GM18507 (cell line): ENCODE results near the gene LECT2.

Source experiments
- DNase-seq: peaks from one replicate; pipeline ENCODE4 v3.0.0; 2011; ENCODE audit warnings: low read depth; ENCODE audit not compliant: insufficient read length; ENCODE audit errors: extremely low spot score
- FAIRE-seq: peaks from 2 replicates; lab custom pipeline; 2011; peaks lifted over from hg19 to GRCh38; lab: Jason Lieb, UNC

The LECT2 gene

GRCh38 chr5:135944967-135945560 lies 9.7 kb downstream of the LECT2 start:
- DNase-seq (peak; percentile 7), FAIRE-seq (peak; percentile 85)

DNA sequence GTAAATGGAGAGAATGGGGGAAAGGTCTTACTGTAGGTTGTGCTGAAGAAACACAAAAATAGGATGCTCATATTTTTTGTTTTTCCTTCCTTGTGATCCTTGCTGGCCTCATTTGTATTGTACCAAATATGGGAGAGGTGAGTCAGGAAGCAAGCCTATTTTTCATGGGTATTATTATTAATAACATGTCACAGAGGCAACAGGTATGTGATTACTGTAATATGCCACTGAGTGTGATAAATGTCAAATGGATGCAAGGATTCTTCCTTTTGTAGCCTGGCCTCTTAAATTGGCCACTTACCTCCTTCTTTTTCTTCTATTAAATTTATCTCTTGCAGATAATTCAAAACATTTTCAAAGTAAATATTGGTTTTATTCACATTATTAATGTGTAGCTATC lies 10.2 kb downstream of the LECT2 start:
- FAIRE-seq (no peak), DNase-seq (no peak)

DNA sequence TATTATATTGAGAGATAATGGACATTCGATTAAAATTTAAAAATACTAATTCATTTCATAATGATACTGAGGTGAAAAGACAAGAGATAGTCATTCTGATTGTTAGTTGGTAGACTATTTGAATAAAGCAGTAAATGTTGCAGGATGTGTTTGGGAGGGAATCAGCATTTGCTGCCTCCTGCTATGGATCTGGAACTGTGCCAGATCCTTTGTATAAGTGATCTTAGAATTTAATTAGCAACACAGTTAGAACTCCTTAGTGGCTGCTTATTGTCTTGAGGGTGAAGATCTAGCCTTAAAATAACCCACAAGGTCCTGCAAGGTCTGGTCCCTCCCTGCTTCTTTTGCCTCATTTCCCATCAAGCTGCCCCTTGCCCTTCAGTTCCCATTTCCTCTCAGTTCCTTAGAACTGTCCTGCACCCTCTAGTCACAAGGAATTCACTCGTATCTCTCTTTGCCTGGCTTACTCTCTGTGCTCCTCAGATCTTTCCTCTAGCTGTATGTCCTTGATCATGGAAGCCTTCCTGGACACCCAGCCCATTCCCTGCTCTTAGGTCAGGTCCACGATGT lies 12.5 kb downstream of the LECT2 start:
- FAIRE-seq (no peak), DNase-seq (no peak)

DNA sequence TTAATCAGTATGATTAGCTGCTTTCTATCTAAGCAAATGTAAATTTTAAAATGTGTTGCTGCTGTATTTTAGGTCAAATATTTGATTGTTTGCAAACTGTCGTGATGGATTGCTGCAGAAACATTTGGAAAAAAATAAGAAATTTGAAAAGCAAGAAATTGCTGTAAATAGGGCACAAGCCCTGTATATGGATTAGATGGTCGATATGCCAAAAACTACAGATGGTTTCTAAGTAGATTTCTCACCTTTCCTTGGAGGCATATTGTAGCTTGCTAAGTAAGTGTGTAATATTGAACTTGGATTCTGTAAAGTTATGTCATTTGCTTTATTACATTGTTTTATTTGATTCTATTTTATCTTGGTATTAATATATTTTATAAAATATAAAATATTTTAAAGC lies 13.1 kb downstream of the LECT2 start:
- FAIRE-seq (no peak), DNase-seq (no peak)

DNA sequence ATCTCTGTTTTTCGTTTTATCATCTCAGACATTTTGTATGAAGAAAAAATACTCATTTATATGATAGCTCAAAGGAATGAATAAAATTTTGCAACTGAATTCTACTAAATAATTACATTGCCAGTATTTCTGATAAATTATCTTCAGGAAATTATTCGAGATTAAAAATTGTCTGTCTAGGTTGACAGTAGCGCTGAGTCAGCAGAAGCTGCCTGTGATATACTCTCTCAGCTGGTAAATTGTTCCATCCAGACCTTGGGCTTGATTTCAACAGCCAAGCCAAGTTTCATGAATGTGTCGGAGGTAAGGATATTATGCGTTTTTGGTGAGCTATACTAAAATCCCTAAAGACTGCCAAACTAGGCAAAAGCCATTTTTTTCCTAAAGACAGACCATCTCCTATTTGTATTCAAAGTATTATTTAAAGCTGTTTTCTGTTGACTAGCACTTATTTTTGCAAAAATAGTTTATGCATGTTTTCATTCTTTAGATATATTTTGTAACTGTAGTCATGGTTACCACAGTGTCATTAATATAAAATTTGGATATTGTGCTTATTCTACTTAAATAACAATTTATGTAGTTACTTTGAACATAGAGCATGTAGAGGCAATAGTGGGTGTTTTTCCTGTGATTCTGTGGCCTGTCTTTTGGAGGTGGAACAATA lies 17.4 kb downstream of the LECT2 start:
- no peak for DNase-seq
- FAIRE-seq, result no peak

DNA sequence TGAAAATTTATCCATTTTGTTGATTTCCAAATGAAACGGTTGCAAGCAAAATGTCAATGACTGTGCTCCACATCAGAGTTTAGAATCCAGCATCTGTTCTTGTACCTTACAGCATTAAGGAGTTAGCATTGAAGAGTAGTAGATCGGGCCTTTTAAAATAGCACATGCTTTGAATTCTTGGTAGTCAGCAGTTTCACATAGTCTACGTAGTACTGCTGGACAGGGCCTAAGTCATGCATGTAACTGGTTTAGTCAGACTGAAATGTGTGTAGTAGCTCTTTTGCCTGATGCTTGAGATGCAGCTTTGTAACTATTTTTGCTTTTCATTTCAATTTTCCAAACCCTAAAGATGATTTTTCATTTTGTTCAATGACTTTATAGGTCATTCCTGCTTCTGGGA lies 19.8 kb downstream of the LECT2 start:
- DNase-seq, result no peak
- no peak for FAIRE-seq

- no peak for DNase-seq
Observed at GRCh38 chr5:135930949-135931295, 23.9 kb downstream of the LECT2 start.

GRCh38 chr5:135930029-135930948 lies 24.5 kb downstream of the LECT2 start:
- FAIRE-seq (no peak), DNase-seq (no peak)

More at GRCh38 chr5:135930949-135931295, 23.9 kb downstream of the LECT2 start:
- FAIRE-seq, result no peak

DNA sequence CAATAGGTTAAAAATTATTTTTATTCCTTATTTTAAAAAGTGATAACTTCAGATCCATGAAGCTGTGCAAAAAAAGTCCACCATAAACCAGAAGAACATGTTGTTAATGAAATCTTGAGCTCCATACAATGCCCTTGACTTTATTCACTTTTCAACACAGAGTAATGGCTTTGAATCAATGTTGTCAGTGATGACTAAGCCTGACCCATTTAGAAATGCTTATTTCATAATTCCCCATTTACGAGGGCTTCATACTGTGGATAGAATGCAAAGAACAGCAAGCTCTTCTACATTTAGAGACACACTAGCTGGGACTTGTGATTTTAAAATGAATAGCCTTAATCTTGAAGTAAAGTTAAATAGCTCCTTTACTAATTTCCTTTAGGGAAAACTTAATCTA lies 33.4 kb downstream of the LECT2 start:
- FAIRE-seq (no peak), DNase-seq (no peak)

- DNase-seq, result no peak
- FAIRE-seq, result no peak
Observed at GRCh38 chr5:135920199-135920598, 34.6 kb downstream of the LECT2 start.

DNA sequence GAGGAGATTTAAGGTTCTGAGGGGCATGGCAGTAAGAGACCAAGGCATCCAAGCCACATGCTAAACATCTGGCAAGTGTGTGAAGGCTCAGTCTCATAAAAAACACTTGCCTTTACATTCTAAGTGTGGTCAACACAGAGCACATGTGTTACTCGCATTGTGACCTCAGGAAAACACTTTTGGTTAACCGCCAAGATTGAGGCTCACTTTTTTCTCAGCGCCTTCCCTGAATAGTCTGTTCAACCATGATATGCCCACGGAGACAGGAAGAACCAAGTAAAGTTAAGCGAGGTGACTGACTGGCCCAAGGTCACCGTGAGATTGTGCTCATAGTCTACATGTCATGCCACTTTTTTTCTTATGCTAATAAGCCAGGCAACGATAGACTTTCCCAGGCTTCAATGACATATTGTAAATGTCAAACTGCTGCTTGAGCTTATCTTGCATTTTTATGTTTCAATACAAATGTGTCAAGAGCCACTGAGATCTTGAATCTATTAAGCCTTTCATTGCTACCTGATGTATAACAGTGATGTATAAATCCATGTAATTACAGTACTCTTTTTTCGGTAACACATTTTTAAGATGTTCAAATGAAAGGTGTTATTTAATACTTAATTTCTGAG lies 38.0 kb downstream of the LECT2 start:
- FAIRE-seq, result no peak
- DNase-seq, result no peak

DNA sequence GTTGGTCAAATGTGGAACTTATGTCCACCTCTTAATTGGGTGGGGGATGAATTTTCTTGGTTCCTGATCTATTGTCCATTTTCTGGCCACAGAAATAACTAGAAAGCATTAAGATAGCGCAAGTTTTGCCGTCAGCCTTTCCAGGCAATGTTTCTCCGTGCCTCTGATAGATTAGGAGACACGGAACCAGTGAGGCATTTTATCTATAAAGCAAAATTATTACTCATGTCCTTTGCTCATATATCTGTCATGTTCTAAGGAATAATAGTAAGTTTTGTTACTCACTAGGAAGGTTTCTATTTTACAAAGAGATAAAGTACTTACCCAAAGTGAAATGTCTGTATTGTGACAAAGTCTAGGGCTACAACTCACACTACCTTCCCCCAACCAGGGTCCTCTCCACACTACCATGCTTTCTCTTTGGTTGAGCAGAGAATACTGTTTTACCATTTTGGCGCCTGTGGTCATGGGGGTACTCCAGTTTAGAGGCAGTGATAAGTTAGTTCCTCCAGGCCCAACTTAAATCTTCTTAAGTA lies 39.2 kb downstream of the LECT2 start:
- FAIRE-seq (no peak), DNase-seq (no peak)

- no peak for DNase-seq
- FAIRE-seq, result no peak
Observed at GRCh38 chr5:135913713-135914626, 40.8 kb downstream of the LECT2 start.

DNA sequence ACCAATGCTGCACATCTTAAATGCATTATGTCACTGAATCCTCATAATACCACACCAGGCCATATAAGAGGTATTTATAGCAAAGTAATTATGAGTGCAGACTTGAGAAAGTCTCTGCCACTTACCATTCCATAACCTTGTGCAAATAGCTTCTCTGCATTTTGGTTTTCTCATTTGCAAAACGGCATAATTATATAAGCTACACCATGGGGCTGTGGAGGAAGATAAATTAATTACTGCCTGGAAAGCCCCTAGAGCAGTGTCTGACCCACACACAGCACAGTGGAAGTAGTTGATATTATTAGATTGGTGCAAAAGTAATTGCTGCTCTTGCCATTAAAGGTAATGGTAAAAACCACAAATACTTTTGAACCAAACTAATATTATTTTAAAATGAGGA lies 49.6 kb downstream of the LECT2 start:
- no peak for DNase-seq

GRCh38 chr5:135901633-135902032 lies 53.1 kb downstream of the LECT2 start:
- FAIRE-seq (no peak), DNase-seq (no peak)

More for the DNA sequence above, 49.6 kb downstream of the LECT2 start:
- FAIRE-seq, result no peak

DNA sequence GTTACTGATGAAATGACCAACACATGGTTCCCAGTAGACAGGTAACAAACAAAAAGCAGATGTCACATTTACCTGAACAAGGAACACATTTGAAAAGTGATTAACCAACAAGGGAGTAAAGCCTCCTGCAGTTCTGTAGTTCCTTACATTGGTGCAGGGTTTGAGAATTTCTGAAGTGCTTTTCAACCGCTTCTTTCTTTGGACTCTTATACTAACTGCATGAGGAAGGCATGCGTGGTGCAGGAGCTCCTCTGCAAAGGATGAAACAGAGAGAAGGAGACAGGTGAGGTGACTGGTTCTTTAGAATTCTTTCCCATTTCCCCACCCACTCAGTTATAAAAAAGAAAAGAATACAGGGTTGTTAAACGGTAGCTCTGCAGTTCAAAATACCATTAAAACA lies 54.5 kb downstream of the LECT2 start:
- DNase-seq, result no peak
- no peak for FAIRE-seq

DNA sequence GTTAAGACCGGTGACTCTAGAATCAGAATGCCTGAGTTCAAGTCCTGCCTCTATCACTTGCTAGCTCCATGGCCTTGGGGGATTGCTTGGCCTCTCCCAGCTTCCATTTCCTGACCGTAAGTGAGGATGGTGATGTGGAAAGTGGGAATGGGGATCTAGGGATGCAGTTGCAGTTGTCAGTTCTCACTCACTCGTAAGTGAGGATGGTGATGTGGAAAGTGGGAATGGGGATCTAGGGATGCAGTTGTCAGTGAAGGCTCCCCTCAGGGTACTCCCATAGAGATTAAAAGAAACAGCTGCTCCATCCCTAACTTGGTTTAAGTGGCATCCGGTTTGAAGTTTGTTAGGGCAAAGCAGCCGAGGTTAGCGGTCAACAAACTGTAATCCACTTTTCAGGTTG lies 56.1 kb downstream of the LECT2 start:
- FAIRE-seq (no peak), DNase-seq (no peak)
